Measurements from ENCODE around the gene MAP3K5. TPM values are rescaled to one million over a fixed set of nuclear protein-coding genes. Genes with fewer than 3 reads are reported as not detected.
"Not testable (repeated sequence)": the region's sequence is repeated elsewhere in the genome, so short reads cannot be mapped to it uniquely, and the experiment has no call there.

Gene MAP3K5
- total RNA-seq, 1 donor from 2014 or later: 4.5 TPM

DNA sequence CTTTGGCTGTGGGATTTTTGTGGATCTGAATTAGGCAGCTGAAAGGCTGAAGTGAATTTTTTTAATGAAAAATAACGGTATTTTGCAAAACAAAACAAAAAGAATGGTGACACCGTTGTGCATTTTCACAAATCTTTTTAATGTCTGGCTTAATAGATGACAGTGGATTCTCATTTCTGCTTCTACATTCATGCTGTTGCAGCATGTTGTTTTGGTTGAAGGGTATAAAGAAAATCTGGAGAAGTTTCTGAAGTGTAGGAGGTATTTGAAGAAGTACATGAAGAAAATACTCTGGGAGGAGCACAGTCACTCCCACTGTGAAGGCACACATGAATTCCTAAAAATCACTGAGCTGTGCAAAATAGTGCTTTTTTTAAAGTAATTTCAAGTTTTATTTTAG is 3.1 kb upstream of the MAP3K5 start:
- DNase-seq (ENCODE audit: extremely low read depth, low read depth, low spot score): no peak

DNA sequence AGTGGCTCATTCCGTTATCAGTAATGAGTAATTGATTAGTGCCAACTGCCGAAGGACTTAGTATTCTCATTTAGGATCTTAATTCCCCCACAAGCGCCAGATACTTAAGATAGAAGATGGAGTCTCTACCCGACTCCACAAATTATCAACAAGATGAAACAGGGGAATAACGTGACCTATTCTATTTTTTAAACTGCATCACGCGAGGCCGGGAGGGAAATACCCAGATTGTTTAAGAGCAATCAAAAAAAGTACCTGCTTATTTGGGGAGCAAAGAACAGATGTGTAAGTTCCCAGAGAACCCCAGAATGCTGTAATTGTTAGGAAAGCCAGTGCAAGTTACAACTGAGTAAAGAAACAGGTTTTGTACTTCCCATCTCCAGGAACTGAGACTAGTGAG is 1.1 kb upstream of the MAP3K5 start:
- no peak for DNase-seq (ENCODE audit: extremely low read depth, low read depth, low spot score)

DNA sequence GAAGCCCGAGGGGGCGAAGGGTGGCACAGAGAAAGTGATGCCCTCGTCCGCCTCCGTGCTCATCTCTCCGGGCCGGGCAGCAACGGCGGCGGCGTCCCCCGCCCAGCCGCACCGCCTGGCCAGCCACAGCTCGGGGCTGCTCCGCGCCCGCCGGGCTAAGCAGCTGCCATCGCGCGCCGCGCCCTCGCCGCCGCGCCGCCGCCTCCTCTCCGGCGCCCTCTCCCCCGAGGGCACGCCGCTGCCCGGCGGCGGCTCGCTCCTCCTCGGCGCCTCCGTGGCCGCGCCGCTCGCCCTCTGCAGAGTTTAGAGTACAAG is 225 bp downstream of the MAP3K5 start:
- no peak for DNase-seq (ENCODE audit: extremely low read depth, low read depth, low spot score)

DNA sequence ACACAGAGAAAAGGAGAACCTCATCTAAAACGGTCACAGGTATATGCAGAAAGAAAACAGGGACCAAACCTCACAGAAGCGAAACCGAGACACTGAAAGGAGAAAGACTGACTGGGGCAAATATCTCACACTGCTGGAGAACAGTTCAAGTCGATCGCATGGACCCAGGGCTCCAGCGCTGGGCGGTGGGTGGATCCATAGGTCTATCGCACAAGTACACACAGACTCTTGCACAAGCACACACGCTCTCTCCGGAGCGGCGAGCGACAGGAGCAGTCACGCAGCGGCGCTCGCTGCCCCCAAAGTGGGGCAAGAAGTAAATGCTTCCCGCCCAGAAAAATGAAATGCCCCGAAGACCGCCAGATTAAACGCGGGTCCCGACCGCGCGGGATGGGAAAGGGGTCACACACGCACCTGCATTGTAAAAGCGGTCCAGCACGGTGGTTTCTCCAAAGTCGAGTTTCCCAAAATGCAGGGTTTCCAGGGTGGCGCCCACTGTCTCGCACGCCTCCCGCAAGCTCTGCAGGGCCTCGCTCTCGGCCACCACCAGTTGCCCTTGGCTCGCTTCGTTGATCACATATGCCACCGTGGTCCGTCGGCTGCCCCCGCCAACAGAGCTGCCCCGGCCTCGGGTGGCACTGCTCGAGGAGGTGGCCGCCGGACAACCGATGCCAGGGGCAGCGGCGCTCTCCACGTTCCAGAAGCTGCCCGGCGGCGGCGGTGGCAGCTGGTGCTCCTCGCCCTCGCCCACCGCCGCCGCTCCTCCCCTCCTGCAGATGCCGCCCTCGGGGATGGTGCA is 782 bp downstream of the MAP3K5 start:
- DNase-seq (ENCODE audit: extremely low read depth, low read depth, low spot score): no peak

DNA sequence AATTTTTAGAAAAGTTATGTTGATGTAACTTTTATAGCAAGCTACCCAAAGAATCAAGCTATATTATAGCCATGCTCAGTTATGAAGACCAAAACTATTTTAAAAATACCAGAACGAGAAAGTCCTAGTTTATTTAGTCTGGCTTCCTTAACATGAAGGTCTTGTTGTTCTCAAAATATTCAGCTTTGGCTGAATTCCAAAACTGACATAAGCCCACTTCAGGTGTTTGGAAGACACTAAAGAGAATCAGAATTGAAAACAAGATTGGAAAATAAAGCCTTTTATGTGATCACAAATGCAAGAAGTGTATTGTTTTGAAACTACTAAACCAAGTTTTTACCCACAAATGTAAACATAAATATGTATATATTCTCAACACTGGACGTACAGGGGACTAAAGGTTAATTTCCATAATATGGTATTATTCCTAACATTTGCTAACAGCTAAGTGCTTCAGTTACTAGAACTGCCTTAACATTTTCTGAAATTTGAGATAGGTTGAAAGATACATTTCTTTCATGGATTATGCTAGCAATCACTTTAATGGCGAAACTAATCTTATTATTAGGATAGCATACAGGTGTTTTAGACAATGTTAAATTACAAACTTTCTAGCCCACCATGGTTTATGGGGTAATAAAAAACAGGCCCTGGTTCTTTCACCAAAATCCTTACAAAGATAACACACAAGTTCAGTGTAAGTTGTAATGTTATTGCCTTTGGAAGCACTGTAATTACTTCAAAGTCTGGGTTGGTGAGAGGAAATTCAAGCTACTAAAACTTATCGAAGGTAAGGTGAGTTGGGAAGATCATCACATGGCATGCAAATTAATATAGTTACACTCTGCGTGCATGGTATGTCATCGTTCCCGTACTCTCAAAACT is 1.6 kb downstream of the MAP3K5 start:
- DNase-seq (ENCODE audit: extremely low read depth, low read depth, low spot score): no peak

DNA sequence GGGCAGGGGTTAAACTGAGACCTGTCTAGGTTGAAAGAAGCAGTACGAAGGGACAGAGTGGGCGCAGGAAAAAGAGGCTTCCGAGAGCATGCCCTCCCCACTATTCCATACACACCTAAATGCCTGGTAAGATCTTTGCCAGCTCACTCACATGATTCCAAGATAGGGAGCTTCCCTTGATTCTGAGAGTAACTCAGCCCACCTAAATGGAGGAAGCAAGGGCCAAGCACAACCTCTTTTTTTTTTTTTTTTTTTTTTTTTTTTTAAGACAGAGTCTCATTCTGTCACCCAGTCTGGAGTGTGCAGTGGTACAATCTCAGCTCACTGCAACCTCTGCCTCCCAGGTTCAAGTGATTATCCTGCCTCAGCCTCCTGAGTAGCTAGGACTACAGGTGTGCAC is 2.8 kb downstream of the MAP3K5 start:
- not testable (repeated sequence) for DNase-seq (ENCODE audit: extremely low read depth, low read depth, low spot score)

DNA sequence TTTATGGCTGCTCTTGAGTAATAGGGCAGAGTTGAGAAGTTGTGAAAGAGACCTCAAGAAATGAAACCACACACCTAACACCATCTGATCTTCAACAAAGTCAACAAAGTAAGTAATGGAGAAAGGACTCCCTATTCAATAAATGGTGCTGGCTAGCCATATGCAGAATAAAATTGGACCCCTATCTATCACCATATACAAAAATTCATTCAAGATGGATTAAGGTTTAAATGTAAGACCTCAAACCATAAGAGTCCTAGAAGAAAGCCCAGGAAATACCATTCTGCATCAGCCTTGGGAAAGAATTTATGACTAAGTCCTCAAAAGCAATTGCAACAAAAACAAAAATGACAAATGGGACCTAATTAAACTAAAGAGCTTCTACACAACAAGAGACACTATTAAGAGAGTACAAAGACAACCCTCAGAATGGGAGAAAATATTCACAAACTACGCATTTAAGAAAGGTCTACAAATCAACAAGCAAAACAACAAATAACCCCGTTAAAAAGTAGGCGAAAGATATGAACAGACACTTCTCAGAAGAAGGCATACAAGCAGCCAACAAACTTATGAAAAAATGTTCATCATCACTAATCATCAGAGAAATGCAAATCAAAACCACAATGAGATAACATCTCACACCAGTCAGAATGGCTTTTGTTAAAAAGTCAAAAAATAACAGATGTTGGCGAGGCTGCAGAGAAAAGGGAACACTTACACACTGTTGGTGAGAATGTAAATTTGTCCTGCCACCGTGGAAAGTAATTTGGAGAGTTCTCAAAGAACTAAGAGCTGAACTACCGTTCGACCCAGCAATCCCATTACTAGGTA is 4.0 kb downstream of the MAP3K5 start:
- DNase-seq (ENCODE audit: extremely low read depth, low read depth, low spot score): no peak

DNA sequence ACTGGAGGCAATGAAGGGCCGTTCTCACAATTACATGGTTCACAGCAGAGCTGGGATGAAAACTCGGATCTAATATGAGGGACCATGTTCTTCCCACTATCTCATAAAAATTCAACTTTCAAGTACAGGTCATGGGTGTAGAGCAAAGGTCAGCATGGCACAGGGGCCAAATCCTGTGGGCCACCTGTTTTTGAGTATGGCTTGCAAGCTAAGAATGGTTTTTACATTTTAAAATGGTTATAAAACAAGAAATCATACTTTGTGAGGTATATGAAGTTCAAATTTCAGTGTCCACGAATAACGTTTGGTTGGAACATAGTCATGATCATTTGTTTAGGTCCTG is 4.6 kb downstream of the MAP3K5 start:
- DNase-seq (ENCODE audit: extremely low read depth, low read depth, low spot score): no peak

DNA sequence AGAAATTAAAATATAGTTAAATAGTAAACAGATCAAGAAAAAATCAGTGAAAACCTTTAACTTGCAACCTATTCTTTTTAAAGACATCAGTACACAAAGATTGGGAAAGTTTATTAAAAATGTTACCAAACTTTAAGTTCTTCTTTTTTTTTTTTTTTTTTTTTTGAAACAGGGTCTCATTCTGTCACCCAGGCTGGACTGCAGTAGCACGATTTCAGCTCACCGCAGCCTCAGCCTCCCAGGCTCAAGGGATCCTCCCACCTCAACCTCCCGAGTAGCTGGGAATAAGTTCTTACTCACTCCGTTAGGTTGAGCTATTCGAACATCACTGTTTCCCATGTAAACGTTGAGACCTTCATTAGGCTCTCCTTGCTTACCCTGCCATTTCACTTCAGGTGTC is 5.6 kb downstream of the MAP3K5 start:
- no peak for DNase-seq (ENCODE audit: extremely low read depth, low read depth, low spot score)

DNA sequence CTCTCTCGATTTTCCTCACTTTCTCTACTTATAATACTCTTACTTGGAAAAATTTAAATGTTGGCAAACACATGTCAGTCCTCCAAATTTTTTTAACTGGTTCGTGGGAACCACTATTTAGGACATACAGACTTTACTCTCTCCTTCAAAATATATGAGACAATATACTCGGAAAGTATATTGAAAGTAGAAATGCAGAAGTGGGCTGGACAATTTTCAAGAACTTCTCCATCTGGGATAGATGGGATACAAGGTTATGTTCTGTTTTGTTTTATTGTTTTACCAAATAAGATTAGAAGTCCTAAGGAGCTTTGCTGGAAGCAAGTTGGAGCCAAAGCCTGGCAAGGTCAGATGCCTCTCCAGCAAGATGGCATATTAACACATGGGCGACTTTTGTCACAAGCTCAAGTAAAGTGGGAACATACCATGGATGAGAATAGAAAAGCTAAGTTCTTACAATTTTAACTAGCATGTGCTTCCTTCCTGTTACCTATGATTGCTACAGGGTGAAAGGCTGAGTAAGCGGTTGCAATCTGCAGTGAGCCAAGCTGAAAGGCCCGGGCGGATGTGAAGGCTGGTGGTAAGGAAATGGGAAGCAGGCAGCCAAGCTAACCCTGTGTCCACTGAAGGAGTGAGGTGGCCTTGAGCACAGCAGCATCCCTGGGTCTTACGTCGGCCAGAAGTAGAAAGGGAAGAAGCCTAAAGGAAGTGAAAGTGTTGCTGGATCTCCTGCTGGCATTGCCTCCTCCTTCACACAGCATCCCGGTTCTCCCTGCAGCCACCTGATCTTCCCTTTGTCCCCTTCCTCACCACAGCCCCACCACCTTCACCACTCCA is 7.1 kb downstream of the MAP3K5 start:
- peak; percentile 60 for DNase-seq (ENCODE audit: extremely low read depth, low read depth, low spot score)

DNA sequence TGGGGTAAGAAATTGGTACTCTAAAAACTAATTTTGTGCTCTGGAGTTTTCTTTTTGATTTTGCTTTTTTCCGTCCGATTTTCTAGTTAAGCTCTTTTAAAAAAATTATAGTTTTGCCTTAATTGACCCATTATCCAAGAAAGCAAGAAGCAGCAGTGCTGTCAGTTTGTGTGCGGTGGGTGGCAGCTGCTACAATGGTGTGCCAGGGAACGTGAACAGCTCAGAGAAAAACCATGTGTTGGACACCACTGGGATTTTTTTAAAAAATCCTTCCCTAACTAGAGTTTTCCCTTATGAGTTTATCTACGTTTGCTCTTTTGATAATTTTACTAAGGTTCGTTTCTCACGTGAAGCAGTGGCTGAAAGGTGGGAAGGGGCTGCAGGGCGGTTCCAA is 8.0 kb downstream of the MAP3K5 start:
- DNase-seq (ENCODE audit: extremely low read depth, low read depth, low spot score): no peak

DNA sequence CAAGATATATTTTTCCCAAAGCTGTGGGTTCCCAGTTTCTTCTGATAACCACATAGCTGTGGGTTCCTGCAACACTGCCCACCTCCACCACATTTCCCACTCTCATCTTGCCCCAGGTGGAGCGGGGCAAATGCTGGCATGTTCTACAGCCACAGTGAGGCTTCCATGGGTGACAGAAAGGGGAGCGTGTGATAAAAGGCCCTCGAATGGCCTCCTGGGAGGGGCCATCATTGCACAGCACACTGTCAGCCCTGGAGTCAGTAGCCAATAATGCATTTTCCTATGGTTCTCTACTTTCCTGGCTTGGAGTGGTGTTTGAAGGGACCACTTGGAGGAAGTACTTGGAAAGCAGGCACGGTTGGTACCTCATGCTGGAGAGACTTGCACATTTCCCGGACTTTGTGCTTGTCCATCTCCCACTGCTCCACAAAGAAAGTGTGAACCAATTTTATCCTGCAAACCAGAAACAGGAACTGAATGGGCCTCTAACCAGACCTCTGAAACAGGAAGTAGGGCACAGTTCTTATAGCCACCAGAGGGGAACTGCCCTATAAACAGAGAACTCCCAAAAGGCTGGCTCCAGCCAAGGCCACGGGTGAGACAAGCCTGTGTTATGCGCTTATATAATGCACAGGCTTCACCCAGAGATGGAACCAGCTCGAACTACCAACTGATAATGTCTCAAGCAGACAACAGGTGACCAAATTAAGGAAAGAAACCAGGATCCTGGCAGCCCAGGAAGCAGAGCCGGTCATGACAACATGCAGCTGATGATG is 8.6 kb downstream of the MAP3K5 start:
- no peak for DNase-seq (ENCODE audit: extremely low read depth, low read depth, low spot score)

DNA sequence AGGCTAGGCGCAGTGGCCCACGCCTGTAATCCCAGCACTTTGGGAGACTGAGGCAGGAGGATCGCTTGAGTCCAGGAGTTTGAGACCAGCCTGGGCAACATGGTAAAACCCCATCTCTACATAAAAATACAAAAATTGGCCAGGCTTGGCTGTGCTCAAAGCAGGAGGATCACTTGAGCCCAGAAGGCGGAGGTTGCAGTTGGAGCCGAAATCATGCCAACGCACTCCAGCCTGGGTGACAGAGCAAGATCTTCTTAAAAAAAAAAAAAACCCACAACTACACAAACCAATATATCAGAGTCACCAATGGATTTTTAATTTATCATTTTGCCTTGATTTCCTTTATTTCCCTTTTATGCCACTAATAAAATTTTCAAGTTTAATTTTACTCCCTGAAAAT is 9.3 kb downstream of the MAP3K5 start:
- no peak for DNase-seq (ENCODE audit: extremely low read depth, low read depth, low spot score)

DNA sequence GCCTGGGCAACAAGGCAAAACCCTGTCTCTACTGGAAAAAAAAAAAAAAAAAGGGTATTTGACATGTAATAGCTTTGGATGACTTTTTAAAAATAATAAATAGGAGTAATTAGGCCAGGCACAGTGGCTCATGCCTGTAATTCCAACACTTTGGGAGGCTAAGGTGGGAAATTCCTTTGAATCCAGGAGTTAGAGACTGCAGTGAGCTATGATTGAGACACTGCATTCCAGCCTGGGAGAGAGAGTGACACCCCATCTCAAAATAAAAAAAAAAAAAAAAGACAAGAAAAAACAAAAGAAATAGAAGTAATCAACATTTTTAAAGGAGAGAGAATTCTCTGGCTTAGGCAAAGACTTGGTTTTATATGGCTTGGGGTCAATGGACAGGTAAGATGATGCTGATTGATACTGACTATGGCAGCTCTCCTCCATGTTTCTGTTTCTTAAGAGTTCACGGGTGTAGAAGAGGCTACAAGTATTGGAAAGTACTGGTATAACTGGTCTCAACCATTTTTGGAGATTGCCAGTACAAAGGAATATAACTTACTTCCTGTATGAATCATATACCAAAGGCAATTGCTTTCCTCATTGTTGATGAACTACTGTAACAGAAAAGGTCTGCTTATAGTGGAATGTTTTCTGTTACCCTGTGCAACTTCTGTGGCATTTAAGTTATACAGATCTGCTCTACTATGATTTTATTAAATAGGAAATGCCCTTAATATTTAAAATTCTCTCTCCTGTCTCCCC is 10.1 kb downstream of the MAP3K5 start:
- peak; percentile 61 for DNase-seq (ENCODE audit: extremely low read depth, low read depth, low spot score)

DNA sequence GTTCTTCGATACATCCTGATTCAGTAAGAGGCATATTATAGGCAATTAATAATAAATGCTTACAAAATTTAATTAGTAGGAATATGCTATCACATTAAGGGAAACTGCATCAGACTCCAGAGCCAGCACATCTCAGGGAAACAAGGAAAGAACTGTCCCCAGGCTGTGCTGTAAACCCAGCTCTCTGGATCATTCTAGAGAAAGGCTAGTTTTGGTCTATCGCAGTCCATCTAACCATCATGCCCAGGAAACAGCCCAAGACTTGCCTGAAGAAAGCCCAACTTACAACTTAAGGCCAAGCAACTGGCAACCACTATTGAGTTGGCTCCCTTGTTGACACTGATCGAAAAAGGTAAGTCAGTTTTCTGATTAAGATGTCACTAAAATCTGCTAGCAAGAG is 11.3 kb downstream of the MAP3K5 start:
- no peak for DNase-seq (ENCODE audit: extremely low read depth, low read depth, low spot score)

DNA sequence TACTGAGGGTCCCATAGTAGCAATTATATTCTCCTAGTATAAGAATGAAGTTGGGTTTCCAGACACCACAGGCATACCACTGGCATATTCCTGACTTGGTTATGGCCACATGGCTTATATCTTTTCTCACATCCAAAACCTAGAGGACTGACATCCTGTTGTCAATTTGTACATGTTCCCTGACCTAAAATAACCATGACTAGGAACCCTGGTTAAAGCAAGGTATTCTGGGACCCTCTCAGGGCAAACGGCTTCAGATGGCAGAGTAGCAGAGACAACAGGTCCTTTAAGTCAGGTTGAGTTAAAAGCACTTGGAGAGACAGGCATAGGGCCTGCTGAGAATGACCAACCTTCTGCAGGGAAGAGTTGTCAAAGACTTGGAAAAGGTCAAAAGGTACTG is 12.6 kb downstream of the MAP3K5 start:
- DNase-seq (ENCODE audit: extremely low read depth, low read depth, low spot score): no peak

DNA sequence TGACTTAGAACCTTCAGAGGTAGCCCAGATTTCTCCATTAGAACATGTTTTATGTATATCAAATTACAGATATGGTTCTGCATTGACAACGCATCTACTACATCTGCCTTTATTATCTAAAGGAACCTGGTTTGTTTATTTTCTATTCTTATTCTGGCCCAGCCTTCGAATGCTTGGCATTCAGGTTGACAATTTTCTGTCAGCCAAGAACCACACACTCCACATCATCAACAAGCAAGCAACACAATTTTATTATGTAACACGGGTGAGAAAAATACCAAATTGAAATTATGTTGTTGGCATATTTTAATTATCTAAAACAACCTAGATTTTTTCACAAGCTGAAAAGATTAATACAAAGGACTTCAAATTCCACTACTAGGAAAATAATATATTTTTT is 14.6 kb downstream of the MAP3K5 start:
- DNase-seq (ENCODE audit: extremely low read depth, low read depth, low spot score): no peak

DNA sequence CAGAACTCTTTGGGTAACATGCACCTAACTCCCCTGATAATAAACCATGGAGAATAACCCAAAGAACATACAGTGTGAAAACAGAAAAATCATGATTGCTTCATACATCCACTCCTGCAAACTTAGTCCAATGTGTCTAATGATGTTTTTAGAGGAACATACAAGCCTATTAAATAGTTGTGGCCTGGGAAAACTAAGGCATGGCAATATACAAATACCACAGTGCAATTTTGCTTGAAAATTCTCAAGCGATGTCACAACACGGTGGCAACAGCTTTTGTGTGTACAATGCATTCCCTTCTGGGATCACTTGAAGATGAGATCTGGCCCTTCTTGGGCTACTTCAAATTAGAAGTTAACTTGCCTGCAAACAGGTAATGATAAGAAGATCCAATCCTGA is 16.7 kb downstream of the MAP3K5 start:
- no peak for DNase-seq (ENCODE audit: extremely low read depth, low read depth, low spot score)

DNA sequence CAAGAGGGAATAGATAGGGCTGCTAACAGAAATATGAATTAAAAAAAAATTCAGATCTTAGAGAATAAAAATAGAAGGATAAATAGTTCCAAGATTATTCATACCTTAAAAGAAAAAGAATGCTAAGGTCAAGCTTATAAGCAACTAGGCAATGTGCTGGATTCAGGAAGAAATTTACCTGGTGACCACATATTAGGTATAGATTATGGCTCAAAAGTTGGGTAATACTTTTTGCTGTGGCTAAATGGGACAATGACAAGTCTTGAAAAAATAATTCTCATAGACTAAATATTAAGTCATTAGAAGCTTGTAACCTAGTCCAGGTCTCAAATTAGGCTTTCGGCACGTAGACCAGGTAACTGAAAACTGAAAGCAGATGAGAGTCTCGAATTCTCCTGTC is 17.2 kb downstream of the MAP3K5 start:
- DNase-seq (ENCODE audit: extremely low read depth, low read depth, low spot score): no peak
